HG03045 (cell line): Measurements from ENCODE around the gene CASP3.
"Not testable (repeated sequence)": the region's sequence is repeated elsewhere in the genome, so short reads cannot be mapped to it uniquely, and the experiment has no call there.

Source experiments
- ATAC-seq: cut with Tn5 transposase; IDR thresholded peaks from one replicate; pipeline ENCODE4 v1.9.1; 2021; ENCODE audit warnings: mild to moderate bottlenecking, moderate library complexity; ENCODE audit not compliant: unreplicated experiment

CASP3 gene

DNA sequence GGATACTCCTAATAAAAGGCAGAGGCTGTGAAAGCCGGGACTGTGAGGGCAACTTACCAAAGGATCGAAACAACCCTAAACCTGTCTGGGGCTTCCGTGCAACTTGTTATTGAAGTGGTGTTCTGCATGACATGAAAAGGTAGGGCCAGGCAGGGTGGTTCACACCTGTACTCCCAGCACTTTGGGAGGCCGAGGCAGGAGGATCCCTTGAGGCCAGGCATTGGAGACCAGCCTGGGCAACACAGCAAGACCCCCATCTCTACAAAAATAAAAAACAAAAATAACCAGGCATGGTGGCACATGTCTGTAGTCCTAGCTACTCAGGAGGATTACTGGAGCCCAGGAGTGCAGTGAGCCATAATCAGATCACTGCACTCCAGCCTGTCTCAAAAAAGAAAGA lies 12.3 kb downstream of the CASP3 start:
- no peak for ATAC-seq

DNA sequence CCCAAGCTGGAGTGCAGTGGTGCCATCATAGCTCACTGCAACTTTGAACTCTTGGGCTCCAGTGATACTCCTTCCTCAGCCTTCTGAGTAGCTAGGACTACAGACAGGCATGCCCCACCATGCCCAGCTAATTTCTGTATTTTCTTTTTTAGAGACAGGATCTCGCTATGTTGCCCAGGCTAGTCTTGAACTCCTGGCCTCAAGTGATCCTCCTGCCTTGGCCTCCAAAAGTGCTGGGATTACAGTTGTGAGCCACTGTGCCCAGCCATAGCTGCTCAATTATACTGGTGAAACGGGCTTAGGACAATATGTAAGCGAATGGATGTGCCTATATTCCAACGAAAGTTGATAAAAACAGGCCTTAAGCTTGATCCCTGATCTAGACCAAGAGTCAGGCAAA lies 13.1 kb downstream of the CASP3 start:
- no peak for ATAC-seq

DNA sequence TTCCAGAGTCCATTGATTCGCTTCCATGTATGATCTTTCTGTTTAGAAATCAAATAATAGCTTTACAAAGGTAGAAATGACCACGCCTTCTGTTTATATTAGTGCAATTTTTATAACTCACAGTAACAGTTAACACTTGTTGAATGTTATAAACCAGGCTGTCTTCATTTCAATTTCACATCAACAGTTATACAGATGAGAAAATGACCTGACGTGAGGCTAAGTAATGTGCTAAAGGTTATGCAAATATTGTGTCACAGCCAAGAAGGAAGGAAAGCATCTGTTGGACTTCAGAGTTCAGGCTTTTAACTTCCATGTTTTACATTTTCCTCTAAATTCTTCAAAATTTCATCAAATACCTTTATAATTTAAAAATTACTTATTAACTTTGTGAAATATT lies 13.9 kb downstream of the CASP3 start:
- no peak for ATAC-seq

DNA sequence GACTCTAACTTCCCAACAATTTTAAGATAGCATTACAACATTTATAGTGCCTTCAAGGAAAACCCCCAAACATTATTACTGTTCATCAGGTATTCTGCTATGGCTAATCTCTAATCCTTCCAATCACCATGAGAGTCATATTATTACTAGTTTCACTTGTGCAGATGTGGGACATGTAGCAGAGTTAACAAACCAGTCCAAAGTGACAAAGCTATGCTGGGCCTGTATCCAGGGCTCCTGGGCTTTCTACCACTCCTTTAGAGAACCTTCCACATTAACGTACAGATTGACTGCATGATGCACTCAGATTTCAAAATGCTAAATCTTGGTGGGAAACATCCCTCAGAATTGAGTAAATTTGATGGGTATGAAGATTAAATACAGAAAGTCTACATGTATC lies 16.4 kb downstream of the CASP3 start:
- no peak for ATAC-seq

DNA sequence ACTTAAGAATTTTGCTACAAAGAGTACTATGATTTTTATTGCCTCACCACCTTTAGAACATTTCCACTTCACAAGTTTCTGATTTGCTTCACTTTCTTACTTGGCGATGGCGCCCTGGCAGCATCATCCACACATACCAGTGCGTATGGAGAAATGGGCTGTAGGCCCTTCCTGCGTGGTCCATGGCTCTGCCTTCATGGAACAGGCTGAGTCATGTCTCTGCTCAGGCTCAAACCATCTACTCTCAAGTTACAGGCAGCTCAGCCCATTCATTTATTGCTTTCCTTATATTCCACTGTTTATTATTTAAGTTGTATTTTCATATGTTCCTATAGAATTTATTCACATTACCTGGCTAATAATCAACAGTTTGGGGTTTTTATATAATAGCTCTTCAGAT lies 21.1 kb downstream of the CASP3 start:
- no peak for ATAC-seq

DNA sequence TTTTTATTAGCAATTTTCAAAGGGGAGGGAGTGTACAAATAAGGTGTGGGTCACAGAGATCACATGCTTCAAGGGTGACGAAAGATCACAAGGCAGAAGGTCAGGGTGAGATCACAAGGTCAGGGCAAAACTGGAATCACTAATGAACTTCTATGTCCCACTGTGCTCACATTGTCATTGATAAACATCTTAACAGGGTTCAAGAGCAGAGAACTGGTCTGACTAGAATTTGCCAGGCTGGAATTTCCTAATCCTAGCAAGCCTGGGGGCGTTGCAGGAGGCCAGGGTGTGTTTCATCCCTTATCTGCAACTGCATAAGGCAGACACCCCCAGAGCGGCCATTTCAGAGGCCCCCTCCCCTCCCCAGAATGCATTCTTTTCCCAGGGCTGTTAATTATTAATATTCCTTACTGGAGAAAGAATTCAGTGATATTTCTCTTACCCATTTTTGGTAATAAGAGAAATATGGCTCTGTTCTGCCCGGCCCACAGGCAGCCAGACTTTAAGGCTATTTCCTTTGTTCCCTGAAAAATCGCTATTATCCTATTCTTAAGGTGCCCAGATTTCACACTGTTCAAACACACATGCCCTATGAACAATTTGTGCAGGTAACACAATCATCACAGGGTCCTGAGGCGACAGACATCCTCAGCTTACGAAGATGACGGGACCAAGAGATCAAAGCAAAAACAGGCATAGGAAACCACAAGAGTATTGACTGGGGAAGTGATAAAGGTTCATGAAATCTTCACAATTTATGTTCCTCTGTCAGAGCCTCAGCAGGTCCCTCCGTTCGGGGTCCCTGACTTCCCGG lies 23.3 kb downstream of the CASP3 start:
- ATAC-seq: not testable (repeated sequence)

DNA sequence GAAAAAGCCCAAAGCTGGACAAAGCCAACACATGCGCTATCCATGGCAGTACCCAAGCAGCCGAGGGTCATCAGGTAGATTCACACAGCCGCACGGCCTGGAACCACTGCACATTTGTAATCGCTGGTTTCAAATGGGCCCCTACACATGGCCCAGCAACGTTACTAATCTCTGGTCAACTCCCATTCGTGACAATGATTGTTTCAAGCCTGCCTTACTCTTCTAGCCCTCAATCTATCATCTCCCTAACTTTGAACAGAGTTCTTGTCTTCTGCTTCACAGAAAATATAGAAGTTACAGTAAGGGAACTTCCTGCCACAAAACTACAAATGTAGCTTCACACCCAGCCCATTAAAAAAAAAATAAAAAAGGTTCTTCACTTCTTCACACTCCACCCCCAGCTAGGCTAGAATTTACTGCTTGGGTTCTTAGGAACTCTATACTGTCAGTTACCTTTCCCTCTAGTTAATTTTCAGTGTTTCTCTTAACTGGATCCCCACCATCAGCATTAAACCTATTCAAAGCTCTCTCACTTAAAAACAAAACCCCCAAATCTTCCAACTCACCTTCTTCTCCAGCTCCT lies 24.2 kb downstream of the CASP3 start:
- ATAC-seq: no peak

DNA sequence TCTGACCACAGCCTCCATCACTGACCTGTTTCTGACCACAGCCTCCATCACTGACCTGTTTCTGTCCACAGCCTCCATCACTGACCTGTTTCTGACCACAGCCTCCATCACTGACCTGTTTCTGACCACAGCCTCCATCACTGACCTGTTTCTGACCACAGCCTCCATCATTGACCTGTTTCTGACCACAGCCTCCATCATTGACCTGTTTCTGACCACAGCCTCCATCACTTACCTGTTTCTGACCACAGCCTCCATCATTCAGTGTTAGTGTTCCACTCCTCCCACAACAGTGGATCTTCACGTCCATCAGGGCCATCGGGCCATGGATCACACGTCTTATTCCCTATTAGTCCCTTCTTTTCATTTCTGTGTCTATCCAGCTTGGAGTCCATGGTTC lies 24.7 kb downstream of the CASP3 start:
- ATAC-seq: not testable (repeated sequence)

DNA sequence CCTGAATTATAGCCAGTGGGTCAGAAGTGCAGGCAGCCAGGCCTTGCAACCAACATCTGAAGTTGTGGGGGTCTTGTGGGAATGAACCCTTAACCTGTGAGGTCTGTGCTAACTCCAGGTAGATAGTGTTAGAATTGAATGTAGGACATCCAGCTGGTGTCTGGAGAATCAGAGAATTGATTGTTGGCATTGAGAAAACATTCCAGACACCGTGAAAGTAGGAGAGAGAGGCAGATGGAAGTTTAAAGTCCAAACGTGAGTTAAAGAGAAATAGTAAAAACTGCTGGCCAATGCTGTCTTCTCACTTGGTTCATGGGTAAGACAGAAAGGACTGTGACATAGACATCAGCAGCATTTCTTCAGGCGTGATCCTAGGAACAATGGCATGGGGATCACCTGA lies 27.7 kb downstream of the CASP3 start:
- no peak for ATAC-seq

DNA sequence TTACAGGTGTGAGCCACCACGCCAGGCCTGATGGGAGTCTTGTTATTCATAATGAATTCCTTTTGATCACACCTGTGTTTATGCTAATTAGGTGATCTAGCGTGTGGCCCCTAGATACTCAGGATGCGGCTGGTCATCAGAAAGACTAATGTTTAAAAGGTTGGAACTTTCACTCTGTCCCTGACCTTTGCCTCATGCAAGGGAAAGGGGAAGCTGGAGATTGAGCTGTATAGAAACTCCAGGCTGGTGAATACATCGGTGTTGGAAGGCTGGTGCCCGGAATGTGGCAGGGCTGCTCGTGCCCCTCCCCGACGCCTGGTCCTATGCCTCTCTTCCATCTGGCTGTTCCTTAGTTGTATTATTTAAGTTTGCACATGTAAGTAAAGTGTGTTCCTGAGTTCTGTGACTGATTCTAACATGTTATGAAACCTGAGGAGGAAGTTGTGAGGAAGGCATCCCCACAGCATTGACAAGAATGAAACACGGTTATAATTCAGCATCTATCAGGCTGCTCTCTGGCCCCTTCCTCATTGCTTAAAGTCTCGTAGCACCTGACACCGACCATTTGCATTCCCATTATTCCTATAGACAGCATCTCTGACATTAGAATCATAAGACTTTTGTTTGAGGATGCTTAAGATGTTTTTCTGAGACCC lies 28.9 kb downstream of the CASP3 start:
- ATAC-seq: no peak

DNA sequence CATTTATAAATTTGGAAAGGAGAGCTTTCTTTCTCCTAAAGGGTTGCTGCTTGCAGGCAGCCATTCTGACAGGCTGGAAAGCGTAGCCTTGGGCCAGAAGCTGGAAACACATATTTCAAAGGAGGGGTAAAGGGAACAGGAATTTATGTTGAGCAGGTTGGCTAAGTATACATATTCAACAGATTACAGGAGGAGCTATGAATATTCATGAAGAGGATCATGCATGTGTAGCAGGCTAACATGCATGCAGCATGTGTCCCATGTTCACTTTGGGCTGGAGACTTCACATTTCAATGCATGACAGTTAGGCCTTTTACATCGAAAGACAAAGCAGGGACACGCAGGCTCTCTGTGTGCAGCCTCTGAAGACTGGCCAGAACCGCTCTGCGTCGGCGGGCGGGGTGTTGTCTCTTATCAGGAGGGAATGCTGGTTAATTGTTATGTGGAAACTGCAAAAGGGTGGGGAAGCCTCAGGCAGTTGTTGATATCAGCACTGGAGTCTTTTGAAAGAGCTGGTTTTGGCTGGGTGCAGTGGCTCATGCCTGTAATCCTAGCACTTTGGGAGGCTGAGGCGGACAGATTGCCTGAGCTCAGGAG lies 31.5 kb downstream of the CASP3 start:
- ATAC-seq: no peak

DNA sequence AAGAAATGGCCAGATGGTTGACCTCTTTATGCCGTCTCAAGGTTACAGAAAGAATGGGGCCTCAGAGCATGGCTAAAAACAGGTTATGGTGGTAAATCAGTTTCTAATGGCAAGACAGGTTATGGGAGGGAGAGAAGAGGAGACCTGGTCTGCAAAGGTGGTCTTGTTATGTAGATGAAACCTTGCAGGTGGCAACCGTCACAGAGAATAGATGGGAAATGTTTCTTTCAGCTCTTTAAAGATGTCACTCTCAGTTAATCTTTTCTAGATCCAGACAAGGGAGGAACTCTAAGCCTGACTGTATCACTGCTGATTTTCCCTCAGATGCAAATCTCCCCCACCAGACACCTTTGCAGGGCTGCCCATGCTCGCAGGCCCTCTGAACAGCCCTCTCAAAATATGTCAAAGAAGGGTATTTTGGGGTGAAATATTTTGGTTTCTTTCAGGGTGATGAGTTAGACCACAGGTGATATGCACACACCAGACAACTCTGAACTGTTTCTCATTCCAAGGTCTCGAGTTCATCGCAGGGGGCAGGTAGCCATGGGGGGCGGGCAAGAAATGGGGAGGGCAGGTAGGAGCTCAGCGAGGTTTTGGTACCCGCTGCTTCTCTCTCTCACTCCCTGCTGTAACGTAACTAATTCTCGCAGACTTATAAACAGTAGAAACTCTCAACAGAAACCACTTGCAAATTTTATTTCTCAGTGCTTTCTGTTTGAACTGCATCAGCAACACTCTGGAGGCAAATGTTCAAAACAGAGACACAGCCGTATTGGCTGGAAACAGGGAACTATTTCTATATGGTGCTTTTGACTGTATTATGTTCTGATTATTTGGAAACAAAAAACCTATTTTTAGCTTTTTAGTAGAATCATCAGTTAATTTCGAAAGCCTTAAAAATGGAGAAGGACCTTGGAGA lies 32.4 kb downstream of the CASP3 start:
- peak; percentile 73 for ATAC-seq

DNA sequence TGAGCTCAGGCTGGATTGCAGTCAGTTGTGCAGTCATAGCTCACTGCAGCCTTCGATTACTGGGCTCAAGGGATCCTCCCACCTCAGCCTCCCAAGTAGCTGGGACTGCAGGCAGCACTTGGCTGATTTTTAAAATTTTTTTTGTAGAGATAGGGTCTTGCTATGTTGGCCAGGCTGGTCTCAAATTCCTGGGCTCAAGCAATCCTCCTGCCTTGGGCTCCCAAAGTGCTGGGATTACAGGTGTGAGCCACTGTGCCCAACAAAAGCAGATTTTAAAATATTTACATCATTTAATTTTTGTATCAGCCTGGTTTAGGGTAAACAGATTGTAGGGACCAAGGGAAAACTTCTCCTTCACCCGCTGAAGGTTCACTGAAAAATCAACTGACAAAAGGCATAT lies 33.1 kb downstream of the CASP3 start:
- not testable (repeated sequence) for ATAC-seq

DNA sequence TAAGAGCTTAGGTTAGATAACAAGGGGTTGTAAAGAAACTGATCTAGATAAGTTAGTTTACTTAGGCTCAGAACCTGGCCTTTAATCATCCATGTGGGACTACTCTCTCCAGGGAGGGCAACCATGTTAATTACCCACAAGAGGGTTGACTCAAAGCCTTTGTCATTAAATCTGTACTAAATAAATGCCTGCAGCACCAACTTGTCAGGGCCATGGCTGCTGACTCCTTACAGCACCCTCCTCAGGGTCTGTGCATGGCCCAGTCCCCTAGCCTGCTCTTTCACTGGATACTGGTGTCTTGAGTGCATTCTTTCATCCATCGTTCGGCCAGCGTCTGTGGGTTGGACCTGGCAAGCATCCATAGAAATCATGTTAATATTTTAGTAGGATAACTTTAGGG lies 34.7 kb downstream of the CASP3 start:
- no peak for ATAC-seq

DNA sequence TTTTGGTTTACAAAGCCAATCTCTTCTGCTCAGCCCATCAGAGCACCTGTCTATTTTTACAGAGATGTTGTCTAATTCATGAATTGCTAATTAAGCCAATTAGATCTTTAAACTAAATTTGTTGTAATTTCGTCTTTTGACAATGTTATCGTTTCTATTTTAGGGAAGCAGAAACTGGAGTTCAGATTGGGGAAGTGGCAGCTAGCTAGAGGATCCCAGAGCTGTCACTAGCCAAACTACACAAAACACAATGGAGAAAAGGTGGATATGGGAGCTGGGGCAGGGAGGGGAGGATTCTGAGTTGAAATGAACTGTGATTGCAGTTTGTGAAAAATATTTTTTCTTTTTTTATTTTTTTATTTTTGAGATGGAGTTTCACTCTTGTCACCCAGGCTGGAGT lies 35.8 kb downstream of the CASP3 start:
- no peak for ATAC-seq

DNA sequence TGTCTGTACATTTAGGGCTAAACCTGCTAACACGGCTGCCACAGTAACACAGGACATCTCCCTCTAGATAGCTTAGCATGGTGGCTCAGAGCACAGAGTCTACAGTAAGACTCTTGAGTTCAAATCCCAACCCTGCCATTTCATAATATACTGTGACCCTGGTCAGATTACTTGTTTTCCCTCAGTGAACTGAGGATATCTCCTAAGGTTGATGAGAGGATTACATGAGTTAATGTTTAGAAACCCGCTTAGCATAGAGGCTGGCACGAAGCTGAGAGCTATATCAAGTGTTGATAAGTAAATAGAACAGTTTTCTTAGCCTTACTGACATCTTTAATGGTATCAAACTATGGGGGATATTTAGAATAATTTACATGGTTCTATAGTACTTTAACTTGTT lies 37.2 kb downstream of the CASP3 start:
- no peak for ATAC-seq

DNA sequence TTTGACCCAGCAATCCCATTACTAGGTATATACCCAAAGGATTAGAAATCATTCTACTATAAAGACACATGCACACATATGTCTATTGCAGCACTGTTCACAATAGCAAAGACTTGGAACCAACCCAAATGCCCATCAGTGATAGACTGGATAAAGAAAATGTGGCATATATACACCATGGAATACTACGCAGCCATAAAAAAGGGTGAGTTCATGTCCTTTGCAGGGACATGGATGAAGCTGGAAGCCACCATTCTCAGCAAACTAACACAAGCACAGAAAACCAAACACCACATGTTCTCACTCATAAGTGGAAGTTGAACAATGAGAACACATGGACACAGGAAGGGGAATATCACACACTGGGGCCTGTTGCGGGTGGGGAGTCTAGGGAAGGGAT lies 41.8 kb downstream of the CASP3 start:
- ATAC-seq: not testable (repeated sequence)

DNA sequence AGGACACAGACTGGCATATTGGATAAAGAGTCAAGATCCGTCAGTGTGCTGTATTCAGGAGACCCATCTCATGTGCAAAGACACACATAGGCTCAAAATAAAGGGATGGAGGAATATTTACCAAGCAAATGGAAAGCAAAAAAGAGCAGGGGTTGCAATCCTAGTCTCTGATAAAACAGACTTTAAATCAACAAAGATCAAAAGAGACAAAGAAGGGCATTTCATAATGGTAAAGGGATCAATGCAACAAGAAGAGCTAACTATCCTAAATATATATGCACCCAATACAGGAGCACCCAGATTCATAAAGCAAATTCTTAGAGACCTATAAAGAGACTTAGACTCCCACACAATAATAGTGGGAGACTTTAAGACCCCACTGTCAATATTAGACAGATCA lies 46.4 kb downstream of the CASP3 start:
- not testable (repeated sequence) for ATAC-seq

DNA sequence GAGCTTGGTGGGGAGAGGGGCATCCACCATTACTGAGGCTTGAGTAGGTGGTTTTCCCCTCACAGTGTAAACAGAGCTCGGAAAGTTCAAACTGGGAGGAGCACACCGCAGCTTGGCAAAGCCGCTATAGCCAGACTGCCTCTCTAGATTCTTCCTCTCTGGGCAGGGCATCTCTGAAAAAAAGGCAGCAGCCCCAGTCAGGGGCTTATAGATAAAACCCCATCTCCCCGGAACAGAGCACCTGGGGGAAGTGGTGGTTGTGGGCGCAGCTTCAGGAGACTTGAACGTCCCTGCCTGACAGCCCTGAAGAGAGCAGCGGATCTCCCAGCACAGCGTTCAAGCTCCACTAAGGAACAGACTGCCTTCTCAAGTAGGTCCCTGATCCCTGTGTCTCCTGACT lies 48.3 kb downstream of the CASP3 start:
- not testable (repeated sequence) for ATAC-seq

DNA sequence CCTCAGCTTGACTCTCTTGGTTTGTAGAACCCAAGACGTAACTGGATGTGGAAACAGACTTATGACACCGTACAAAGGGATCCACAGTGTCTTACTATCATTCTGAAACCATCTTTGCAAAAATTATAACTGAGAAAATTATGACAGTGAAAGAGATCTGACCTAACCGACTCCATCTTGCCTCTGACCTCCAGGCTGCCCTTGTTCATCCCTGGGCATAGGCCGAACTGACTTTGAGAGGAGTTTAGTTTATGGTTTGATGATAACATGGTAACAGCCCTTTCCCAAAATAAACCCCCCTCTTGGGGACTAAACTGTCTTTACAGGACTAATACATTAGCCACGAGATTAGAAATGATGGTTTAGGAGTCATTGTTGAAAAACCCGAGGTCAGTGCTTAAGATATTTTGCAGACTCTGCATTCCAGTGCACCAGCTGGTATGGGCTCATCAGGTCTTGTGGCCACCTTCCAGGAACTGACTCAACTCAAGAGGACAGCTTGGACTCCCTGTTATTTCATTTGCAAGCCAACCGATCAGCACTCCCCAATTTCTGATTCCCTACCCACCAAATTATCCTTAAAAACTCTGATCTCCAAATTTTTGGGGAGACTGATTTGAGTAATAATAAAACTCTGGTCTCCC lies 49.6 kb downstream of the CASP3 start:
- no peak for ATAC-seq
